ENCODE data around the gene LSM12.
"Not testable (repeated sequence)": the region's sequence is repeated elsewhere in the genome, so short reads cannot be mapped to it uniquely, and the experiment has no call there.

LSM12 gene

DNA sequence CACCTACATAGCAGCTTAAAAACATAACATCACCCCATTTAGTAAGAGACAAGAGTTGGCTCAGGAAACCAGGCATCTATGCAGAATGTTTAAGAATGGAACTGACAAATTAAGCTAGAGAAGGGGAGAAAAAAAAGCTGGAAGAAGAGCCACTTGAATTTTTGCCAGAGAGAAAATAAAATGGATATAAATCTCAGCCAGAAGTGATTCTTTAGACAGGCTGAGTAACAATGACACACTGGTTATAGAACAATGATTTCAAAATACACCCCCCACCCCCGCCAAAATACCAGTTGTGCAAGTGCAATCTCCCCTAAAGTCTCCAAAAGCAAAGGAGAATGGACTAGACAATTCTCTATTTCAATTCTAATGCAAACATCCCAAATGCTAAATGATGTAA lies 22.4 kb downstream of the LSM12 start:
- no peak for DNase-seq (ENCODE audit: low read depth in 2 of 3, low spot score in 2 of 3)

DNA sequence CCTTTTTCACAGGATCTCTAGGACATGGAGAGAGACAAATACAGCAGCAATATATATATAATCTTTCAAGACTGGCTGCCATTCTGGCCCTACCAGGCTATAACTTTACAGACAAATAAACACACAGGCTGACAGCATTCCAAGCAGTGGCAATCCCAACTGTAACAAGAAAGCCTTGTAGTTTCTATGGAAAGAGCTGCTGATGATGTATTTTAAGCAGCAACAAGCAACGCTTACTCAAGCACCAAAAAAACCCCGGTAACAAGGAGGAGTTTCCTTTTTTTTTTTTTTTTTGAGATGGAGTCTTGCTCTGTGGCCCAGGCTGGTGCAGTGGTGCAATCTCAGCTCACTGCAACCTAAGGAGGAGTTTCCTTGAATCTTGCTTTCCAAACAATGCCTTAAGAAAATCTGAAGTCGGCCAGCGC lies 23.2 kb downstream of the LSM12 start:
- no peak for DNase-seq (ENCODE audit: low read depth in 2 of 3, low spot score in 2 of 3)

- no peak for DNase-seq (ENCODE audit: low read depth in 2 of 3, low spot score in 2 of 3)
These were observed 26.4 kb downstream of the LSM12 start for GRCh38 chr17:44039829-44040635.

DNA sequence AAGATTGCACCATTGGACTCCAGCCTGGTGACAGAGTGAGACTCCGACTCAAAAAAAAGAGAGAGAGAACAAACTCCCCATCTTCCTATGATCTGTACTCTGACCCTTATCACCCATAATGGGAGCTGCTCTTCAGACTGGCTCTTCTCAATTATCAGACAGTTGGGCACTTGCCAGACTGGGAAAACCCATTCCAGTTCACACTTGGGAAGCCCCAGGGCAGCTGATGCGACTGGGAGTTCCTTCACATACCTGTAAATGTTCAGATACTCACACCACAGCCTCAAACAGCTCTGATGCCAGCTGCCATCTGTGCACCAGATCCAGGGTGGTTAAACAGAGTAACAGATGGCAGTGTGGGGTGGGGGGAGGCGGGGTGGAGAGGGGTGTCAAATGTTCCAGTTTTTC lies 27.9 kb downstream of the LSM12 start:
- DNase-seq (ENCODE audit: low read depth in 2 of 3, low spot score in 2 of 3), result no peak

GRCh38 chr17:44037471-44037870 lies 29.0 kb downstream of the LSM12 start:
- no peak for DNase-seq (ENCODE audit: low read depth in 2 of 3, low spot score in 2 of 3)

GRCh38 chr17:44034688-44035087 lies 31.8 kb downstream of the LSM12 start:
- DNase-seq (ENCODE audit: low read depth in 2 of 3, low spot score in 2 of 3), result not testable (repeated sequence)

DNA sequence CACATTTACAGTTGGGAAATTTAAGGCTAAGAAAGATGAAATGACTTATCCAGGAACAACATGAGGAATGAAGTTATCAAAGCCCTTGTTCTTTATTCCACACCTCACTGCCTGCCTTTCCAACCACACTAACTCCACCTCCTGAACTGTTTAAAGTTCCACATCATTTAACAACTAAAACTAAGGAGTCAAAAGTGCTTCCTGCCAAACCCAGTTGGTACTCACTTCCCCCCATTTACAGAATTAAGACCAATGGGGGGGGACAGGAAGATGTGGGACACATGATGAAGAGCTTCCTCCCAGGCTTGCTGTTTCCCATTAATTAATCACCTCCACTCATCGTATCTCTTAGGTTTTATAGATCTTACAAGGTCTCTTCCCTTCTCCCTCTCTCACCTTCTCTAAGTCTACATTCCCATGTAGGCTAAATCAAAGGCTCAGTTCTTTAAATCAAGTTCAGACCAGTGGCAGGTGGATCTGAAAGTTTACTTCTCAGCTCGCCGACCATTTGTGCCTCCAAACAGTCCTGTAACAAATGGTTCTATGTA lies 32.5 kb downstream of the LSM12 start:
- no peak for DNase-seq (ENCODE audit: low read depth in 2 of 3, low spot score in 2 of 3)

GRCh38 chr17:44030482-44030881 lies 36.0 kb downstream of the LSM12 start:
- DNase-seq (ENCODE audit: low read depth in 2 of 3, low spot score in 2 of 3), result no peak

DNA sequence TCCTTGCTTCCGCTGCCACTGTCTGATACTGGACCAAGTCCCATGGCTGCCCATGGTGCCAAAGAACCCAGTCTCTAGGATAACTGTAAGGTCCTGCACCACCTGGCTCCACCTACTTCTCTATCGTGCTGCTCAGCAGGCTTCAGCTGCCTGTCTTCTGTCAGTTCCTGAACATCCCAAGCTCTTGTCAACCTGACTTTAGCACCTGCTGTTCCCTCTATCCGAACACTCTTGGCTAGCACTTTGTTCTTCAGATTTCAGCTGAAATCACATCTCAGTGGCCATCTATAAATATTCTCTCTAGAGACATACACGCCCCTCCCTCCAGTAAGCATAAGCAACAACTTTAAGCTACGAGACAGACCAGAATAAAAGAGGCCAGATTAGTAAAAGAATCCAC lies 36.7 kb downstream of the LSM12 start:
- no peak for DNase-seq (ENCODE audit: low read depth in 2 of 3, low spot score in 2 of 3)

DNA sequence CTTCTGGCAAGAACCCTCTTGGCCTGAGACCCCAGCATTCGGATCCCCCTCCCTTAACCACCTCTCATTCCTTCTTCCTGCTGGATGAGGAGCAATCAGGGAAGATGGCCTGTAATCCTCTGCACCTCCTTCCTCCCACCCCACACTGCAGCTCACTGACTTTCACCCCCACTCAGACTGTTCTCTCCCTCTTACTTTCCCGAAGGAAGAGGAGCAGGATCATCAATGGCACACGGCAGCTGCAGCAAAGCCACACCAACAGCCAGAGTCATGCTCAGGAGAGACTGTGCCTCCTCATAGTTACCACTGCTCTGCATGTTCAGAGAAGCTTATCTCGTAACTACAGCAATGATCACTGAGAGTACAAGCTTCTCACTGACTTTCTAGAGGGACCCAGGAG lies 41.6 kb downstream of the LSM12 start:
- DNase-seq (ENCODE audit: low read depth in 2 of 3, low spot score in 2 of 3), result no peak

DNA sequence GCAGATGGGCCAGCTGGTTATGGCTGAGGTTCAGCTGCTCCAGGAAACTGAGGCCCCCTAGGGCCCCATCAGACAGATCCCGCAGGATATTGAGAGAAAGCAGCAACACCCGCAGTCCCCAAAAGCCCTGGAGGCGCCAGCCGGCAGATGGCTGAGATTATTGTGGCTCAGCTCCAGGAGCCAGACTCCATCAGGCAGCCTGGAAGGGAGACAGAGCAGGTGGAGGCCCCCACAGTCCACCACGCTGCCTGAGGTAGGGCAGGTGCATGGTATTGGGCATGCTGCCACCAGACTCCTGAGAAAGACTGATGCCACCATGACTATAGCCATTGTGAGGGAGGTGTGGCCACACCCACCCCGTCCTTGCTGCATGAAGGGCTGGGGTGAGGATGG lies 42.2 kb downstream of the LSM12 start:
- DNase-seq (ENCODE audit: low read depth in 2 of 3, low spot score in 2 of 3), result no peak

GRCh38 chr17:44023545-44024270 lies 42.8 kb downstream of the LSM12 start:
- DNase-seq (ENCODE audit: low read depth in 2 of 3, low spot score in 2 of 3), result no peak

GRCh38 chr17:44022246-44022645 lies 44.2 kb downstream of the LSM12 start:
- DNase-seq (ENCODE audit: low read depth in 2 of 3, low spot score in 2 of 3), result no peak

DNA sequence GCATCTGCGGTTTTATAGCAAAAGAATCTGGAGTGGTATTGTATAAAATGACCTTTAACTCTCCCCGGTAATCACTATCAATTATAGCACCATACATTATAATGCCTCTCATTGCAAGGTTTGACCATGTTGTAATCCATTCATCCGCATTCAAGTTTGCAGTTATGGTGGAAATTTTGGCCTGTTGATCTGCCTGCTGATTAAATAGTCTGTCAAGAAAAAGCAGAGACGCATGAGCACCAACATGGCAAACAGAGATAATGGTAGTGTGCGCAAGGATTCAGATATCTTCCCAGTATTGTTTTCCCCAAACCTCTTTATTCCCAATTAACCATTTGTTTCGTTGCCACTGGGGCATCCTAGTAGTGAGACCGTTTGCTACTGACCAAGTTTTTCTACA lies 45.2 kb downstream of the LSM12 start:
- DNase-seq (ENCODE audit: low read depth in 2 of 3, low spot score in 2 of 3), result not testable (repeated sequence)

GRCh38 chr17:44014437-44015172 lies 51.9 kb downstream of the LSM12 start, which contains the start of gene TMEM101:
Gene TMEM101 (minus strand): TSS chr17:44014963. CDS start chr17:44014952, 11 bp downstream.
- peak; percentile 51 to 78 (median 71) for DNase-seq (ENCODE audit: low read depth in 2 of 3, low spot score in 2 of 3)

DNA sequence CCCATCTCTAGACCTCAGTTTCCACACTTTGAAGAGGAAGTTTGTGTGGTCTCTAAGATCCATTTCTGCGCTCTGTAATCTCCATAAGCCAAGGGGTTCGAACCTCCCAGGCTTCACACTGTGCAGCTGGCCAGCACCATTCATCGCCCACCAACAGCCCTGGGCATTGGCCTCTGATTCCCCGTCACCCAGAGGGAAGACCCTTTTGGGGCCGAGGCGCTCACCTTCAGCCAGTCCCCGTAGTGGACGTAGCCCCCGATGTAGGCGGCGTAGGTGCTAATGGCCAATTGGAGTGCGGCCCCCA lies 52.4 kb downstream of the LSM12 start:
- no peak for DNase-seq (ENCODE audit: low read depth in 2 of 3, low spot score in 2 of 3)

GRCh38 chr17:44012874-44013273 lies 53.6 kb downstream of the LSM12 start:
- DNase-seq (ENCODE audit: low read depth in 2 of 3, low spot score in 2 of 3), result no peak

DNA sequence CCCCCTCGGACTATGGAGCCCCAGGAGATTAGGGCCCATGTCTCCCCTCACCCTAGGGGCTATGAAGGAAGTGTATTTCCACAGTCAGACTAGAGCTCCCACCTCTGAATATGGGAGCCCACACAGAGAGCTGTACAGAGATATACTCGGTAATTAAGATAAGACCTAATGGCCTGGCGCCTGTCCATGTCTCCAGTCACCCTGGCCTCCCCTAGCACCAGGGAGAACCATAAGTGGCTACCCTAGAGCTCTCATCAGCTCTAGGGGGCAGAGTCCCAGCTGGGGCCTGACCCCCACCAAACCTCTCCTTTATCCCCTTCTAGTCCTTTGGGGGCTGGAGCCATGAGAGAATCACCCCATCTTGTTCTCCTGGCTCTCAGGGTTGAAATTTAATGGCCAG lies 54.1 kb downstream of the LSM12 start:
- DNase-seq (ENCODE audit: low read depth in 2 of 3, low spot score in 2 of 3), result no peak

- no peak for DNase-seq (ENCODE audit: low read depth in 2 of 3, low spot score in 2 of 3)
These were observed 54.6 kb downstream of the LSM12 start for GRCh38 chr17:44011876-44012275.

DNA sequence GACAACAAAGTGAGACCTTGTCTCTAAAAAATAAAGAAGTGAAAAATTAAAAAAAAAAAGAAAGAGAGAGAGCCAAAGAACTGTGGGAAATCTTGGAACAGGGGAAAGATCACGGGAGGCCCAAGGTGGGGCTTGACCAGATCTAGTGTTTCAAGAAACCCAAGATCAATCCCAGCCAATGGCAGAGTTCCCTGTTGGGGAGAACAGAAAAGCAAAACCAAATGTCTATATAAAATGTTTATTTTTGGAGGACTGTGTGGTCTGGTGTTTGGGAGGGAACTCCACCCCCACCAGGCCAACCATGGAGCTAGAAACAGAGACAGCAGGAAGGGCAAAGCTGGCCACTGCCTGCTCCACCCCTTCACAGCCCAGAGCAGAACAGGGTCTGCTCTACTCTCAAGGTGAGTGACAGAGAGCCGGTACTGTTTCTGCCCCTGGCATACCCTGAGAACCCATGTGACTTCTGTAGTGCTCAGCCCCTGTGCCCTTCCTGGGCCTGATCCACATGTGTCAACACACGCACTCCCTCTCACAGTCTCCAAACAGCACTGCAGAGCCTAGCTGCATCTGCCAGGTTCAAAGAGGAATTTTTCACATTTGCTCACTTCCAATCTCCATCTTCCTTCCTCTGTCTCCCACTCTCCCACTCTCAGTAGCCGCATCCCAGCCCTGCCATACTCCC lies 55.4 kb downstream of the LSM12 start:
- DNase-seq (ENCODE audit: low read depth in 2 of 3, low spot score in 2 of 3), result no peak
